ENCODE data around the gene MPHOSPH9.

DNA sequence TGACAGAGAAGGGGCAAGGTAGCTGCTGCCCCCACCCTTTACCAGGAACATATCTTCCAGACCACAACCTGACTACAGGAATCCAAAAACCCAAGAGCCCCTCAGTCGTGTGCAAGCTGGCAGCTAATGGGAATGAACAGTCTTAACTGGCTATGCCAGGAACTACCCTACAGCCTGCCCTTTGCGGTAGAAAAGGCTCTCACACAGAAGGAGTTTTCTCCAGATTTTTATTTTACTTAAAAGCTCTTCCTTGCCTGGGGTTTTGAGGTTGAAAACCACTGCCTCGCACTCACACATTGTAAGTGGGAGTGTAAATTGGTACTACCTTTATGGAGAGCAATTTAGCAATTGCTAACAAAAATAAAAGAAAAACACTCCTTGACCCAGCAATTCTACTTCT lies 110.3 kb downstream of the MPHOSPH9 start:
- TF ChIP-seq NR2C2 (CRISPR knock-in tag; IDR thresholded peaks at IDR 0.05; ENCODE audit: borderline replicate concordance) (no peak), ZBTB1 (CRISPR knock-in tag; IDR thresholded peaks at IDR 0.05; ENCODE audit: borderline replicate concordance) (no peak), SP1 (IDR thresholded peaks at IDR 0.05) (no peak), SP1 (CRISPR knock-in tag; IDR thresholded peaks at IDR 0.05) (no peak), MYC (CRISPR knock-in tag; IDR thresholded peaks at IDR 0.05; ENCODE audit: borderline replicate concordance) (no peak), FOXJ3 (CRISPR knock-in tag; IDR thresholded peaks at IDR 0.05; ENCODE audit: borderline replicate concordance) (no peak), SMAD3 (CRISPR knock-in tag; IDR thresholded peaks at IDR 0.05) (no peak), MAFF (IDR thresholded peaks at IDR 0.05; ENCODE audit: low read depth, low read length) (no peak), HNRNPK (IDR thresholded peaks at IDR 0.05; ENCODE audit: low read depth, low read length, poor library complexity, severe bottlenecking) (no peak), NFYB (CRISPR knock-in tag; IDR thresholded peaks at IDR 0.05) (no peak)
- TF ChIP-seq, protein P1, sequence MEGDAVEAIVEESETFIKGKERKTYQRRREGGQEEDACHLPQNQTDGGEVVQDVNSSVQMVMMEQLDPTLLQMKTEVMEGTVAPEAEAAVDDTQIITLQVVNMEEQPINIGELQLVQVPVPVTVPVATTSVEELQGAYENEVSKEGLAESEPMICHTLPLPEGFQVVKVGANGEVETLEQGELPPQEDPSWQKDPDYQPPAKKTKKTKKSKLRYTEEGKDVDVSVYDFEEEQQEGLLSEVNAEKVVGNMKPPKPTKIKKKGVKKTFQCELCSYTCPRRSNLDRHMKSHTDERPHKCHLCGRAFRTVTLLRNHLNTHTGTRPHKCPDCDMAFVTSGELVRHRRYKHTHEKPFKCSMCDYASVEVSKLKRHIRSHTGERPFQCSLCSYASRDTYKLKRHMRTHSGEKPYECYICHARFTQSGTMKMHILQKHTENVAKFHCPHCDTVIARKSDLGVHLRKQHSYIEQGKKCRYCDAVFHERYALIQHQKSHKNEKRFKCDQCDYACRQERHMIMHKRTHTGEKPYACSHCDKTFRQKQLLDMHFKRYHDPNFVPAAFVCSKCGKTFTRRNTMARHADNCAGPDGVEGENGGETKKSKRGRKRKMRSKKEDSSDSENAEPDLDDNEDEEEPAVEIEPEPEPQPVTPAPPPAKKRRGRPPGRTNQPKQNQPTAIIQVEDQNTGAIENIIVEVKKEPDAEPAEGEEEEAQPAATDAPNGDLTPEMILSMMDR (CRISPR knock-in tag; IDR thresholded peaks at IDR 0.05), result no peak
- TF ChIP-seq, protein P2, sequence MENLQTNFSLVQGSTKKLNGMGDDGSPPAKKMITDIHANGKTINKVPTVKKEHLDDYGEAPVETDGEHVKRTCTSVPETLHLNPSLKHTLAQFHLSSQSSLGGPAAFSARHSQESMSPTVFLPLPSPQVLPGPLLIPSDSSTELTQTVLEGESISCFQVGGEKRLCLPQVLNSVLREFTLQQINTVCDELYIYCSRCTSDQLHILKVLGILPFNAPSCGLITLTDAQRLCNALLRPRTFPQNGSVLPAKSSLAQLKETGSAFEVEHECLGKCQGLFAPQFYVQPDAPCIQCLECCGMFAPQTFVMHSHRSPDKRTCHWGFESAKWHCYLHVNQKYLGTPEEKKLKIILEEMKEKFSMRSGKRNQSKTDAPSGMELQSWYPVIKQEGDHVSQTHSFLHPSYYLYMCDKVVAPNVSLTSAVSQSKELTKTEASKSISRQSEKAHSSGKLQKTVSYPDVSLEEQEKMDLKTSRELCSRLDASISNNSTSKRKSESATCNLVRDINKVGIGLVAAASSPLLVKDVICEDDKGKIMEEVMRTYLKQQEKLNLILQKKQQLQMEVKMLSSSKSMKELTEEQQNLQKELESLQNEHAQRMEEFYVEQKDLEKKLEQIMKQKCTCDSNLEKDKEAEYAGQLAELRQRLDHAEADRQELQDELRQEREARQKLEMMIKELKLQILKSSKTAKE (CRISPR knock-in tag; IDR thresholded peaks at IDR 0.05; ENCODE audit: borderline replicate concordance), result no peak
